B cell (primary cell): Measurements from ENCODE around the gene SNCB.

ENCODE experiments used
- EZH2 ChIP-seq: IDR thresholded peaks from 2 replicates; pipeline ENCODE4 v1.6.1; 2012; ENCODE audit warnings: borderline replicate concordance, low read depth, mild to moderate bottlenecking, moderate library complexity, low read length; ENCODE audit not compliant: insufficient read depth, poor library complexity, severe bottlenecking
- TF ChIP-seq, protein P1 (sequence below): fragments of 200-600 bp; IDR thresholded peaks from one replicate; pipeline ENCODE4 v1.8.0; 2022; ENCODE audit warnings: antibody characterized with exemption, mild to moderate bottlenecking

GRCh38 chr5:176660530-176660859 lies 30.2 kb upstream of the SNCB start:
- TF ChIP-seq, protein P1, sequence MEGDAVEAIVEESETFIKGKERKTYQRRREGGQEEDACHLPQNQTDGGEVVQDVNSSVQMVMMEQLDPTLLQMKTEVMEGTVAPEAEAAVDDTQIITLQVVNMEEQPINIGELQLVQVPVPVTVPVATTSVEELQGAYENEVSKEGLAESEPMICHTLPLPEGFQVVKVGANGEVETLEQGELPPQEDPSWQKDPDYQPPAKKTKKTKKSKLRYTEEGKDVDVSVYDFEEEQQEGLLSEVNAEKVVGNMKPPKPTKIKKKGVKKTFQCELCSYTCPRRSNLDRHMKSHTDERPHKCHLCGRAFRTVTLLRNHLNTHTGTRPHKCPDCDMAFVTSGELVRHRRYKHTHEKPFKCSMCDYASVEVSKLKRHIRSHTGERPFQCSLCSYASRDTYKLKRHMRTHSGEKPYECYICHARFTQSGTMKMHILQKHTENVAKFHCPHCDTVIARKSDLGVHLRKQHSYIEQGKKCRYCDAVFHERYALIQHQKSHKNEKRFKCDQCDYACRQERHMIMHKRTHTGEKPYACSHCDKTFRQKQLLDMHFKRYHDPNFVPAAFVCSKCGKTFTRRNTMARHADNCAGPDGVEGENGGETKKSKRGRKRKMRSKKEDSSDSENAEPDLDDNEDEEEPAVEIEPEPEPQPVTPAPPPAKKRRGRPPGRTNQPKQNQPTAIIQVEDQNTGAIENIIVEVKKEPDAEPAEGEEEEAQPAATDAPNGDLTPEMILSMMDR: no peak
- no peak for TF ChIP-seq EZH2
